Thyroid gland (tissue), 4 donors: Measurements from ENCODE around the gene ETV3L.

ENCODE experiments used
- CTCF ChIP-seq, 6 experiments: fragments of 200-600 bp in 3 of 6; fragments of 450-650 bp in 3 of 6; sonication (generic) in 3 of 6; IDR thresholded peaks; one replicate each; pipeline ENCODE4 v1.5.1; 2016 to 2019; ENCODE audit warnings: antibody characterized with exemption in 6 of 6, mild to moderate bottlenecking in 2 of 6, inconsistent platforms in 1 of 6, moderate library complexity in 1 of 6
- POLR2A ChIP-seq, 2 donors: fragments of 450-650 bp; IDR thresholded peaks; one replicate each; pipeline ENCODE4 v1.6.1; 2017; ENCODE audit warnings: antibody characterized with exemption in 2 of 2, mild to moderate bottlenecking in 2 of 2, moderate library complexity in 1 of 2

- no peak for TF ChIP-seq CTCF (IDR thresholded peaks at IDR 0.05)
- TF ChIP-seq POLR2A (IDR thresholded peaks at IDR 0.05): no peak
Measured at GRCh38 chr1:157124855-157125254, 25.2 kb upstream of the ETV3L start.
